Measurements from ENCODE around the gene SETD2.

Gene SETD2

DNA sequence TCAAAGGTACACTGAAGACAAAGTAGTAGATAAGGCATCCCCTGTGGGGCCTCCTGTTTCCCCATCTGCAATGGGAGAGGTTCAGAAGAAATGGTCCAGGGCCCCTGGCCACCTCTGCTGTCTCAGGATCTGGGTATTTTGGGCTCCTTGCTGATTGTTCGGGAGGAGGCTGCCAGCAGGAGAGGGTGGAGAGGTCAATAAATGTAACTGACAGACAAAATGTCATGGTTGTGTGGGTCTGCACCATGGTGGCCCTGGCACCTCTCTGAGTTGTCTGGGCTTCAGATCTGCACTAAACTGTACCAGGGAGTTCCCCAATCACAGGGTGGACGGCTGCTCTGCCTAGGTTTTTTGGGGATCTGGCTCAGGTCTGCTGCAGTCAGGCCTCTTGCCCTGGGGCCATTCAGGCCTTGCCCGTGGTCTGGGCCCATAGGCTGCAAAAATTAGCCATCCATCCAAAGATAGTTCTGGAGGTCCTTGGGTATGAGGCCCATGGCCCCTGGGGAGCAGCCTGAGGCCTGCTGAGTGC lies 177.1 kb downstream of the SETD2 start:
- Histone ChIP-seq H3K9me2 (replicated peaks; ENCODE audit: control insufficient read depth, low read length) (no peaks in the 10 kb centered on the region), H3F3A (ENCODE audit: control insufficient read depth, insufficient read depth) (0 out of 2 replicates have a peak, but pooled peaks cover 2% of the 10 kb centered on the region), H3K36me3 (ENCODE audit: control insufficient read depth, low read length) (peaks cover 2% of the 10 kb centered on the region; the same call in 1 of the 2 replicates), H4K20me1 (ENCODE audit: control insufficient read depth, insufficient read depth, low read depth, low read length) (0 out of 2 replicates have a peak, but pooled peaks cover 7% of the 10 kb centered on the region), H3K79me2 (ENCODE audit: control insufficient read depth, low read length) (peaks cover 45% of the 10 kb centered on the region), H3K4me2 (ENCODE audit: low read length) (peak overlapping the region; percentile 61), H3K4me3 (ENCODE audit: low read length) (peak overlapping the region; percentile 47), H3K9me3 (ENCODE audit: control insufficient read depth, insufficient read depth, low read length) (no peaks in the 10 kb centered on the region), H3K4me1 (ENCODE audit: control insufficient read depth, low read length) (peaks cover 54% of the 10 kb centered on the region), H3K27ac (ENCODE audit: low read depth, low read length) (no peak overlapping the region), H3K27me3 (ENCODE audit: control insufficient read depth, low read length) (no peaks in the 10 kb centered on the region)
- TF ChIP-seq, protein P1, sequence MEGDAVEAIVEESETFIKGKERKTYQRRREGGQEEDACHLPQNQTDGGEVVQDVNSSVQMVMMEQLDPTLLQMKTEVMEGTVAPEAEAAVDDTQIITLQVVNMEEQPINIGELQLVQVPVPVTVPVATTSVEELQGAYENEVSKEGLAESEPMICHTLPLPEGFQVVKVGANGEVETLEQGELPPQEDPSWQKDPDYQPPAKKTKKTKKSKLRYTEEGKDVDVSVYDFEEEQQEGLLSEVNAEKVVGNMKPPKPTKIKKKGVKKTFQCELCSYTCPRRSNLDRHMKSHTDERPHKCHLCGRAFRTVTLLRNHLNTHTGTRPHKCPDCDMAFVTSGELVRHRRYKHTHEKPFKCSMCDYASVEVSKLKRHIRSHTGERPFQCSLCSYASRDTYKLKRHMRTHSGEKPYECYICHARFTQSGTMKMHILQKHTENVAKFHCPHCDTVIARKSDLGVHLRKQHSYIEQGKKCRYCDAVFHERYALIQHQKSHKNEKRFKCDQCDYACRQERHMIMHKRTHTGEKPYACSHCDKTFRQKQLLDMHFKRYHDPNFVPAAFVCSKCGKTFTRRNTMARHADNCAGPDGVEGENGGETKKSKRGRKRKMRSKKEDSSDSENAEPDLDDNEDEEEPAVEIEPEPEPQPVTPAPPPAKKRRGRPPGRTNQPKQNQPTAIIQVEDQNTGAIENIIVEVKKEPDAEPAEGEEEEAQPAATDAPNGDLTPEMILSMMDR (IDR thresholded peaks at IDR 0.05; ENCODE audit: low read depth, low read length, poor library complexity, severe bottlenecking) = no peak
- no peak for TF ChIP-seq EZH2phosphoT487 (IDR thresholded peaks at IDR 0.05; ENCODE audit: borderline replicate concordance, low read length)

- 0 out of 2 replicates have a peak, but pooled peaks cover 7% of the 10 kb centered on the region for H4K20me1 ChIP-seq (ENCODE audit: control insufficient read depth, insufficient read depth, low read depth, low read length)
- peaks cover 51% of the 10 kb centered on the region for H3K79me2 ChIP-seq (ENCODE audit: control insufficient read depth, low read length)
Measured at GRCh38 chr3:46986055-46986730, 177.7 kb downstream of the SETD2 start.

GRCh38 chr3:46985588-46985987 lies 178.3 kb downstream of the SETD2 start:
- Histone ChIP-seq H3K9me3 (ENCODE audit: control insufficient read depth, insufficient read depth, low read length) (no peaks in the 10 kb centered on the region), H3K79me2 (ENCODE audit: control insufficient read depth, low read length) (peaks cover 56% of the 10 kb centered on the region), H3K27me3 (ENCODE audit: control insufficient read depth, low read length) (no peaks in the 10 kb centered on the region)

More at GRCh38 chr3:46986055-46986730, 177.7 kb downstream of the SETD2 start:
- Histone ChIP-seq H3K27me3 (ENCODE audit: control insufficient read depth, low read length) (no peaks in the 10 kb centered on the region), H3K4me1 (ENCODE audit: control insufficient read depth, low read length) (peaks cover 60% of the 10 kb centered on the region), H3K9me3 (ENCODE audit: control insufficient read depth, insufficient read depth, low read length) (no peaks in the 10 kb centered on the region), H3K9me2 (replicated peaks; ENCODE audit: control insufficient read depth, low read length) (no peaks in the 10 kb centered on the region), H3K36me3 (ENCODE audit: control insufficient read depth, low read length) (peaks cover 2% of the 10 kb centered on the region; the same call in 1 of the 2 replicates), H3K4me3 (ENCODE audit: low read length) (peak overlapping the region; percentile 47), H3K4me2 (ENCODE audit: low read length) (peak overlapping the region; percentile 61), H3F3A (ENCODE audit: control insufficient read depth, insufficient read depth) (0 out of 2 replicates have a peak, but pooled peaks cover 2% of the 10 kb centered on the region), H3K27ac (ENCODE audit: low read depth, low read length) (no peak overlapping the region)
- TF ChIP-seq, protein P1 (IDR thresholded peaks at IDR 0.05; ENCODE audit: low read depth, low read length, poor library complexity, severe bottlenecking) = no peak
- no peak for TF ChIP-seq EZH2phosphoT487 (IDR thresholded peaks at IDR 0.05; ENCODE audit: borderline replicate concordance, low read length)

More at GRCh38 chr3:46985588-46985987, 178.3 kb downstream of the SETD2 start:
- H4K20me1 ChIP-seq (ENCODE audit: control insufficient read depth, insufficient read depth, low read depth, low read length) = 0 out of 2 replicates have a peak, but pooled peaks cover 7% of the 10 kb centered on the region
- H3K4me1 ChIP-seq (ENCODE audit: control insufficient read depth, low read length) = peaks cover 66% of the 10 kb centered on the region
- TF ChIP-seq EZH2phosphoT487 (IDR thresholded peaks at IDR 0.05; ENCODE audit: borderline replicate concordance, low read length) = no peak
- TF ChIP-seq, protein P1 (IDR thresholded peaks at IDR 0.05; ENCODE audit: low read depth, low read length, poor library complexity, severe bottlenecking) = no peak
- no peak overlapping the region for H3K4me3 ChIP-seq (ENCODE audit: low read length)
- H3F3A ChIP-seq (ENCODE audit: control insufficient read depth, insufficient read depth) = 0 out of 2 replicates have a peak, but pooled peaks cover 2% of the 10 kb centered on the region
- H3K36me3 ChIP-seq (ENCODE audit: control insufficient read depth, low read length) = peaks cover 2% of the 10 kb centered on the region; the same call in 1 of the 2 replicates
- peak overlapping the region; percentile 61; the same call in 1 of the 2 replicates for H3K4me2 ChIP-seq (ENCODE audit: low read length)
- no peaks in the 10 kb centered on the region for H3K9me2 ChIP-seq (replicated peaks; ENCODE audit: control insufficient read depth, low read length)
- no peak overlapping the region for H3K27ac ChIP-seq (ENCODE audit: low read depth, low read length)

Measured in DOHH2 (cell line).